Prostate gland (tissue), 2 donors: Measurements from ENCODE around the gene FKBP15. TPM values are rescaled to one million over a fixed set of nuclear protein-coding genes. Genes with fewer than 3 reads are reported as not detected.

Source experiments
- DNase-seq: peaks from one replicate; pipeline ENCODE4 v3.0.0-alpha.2; 2019; ENCODE audit warnings: low spot score
- H3K27ac ChIP-seq, 2 donors: fragments of 200-600 bp; sonication (generic); 2 replicates each; pipeline ENCODE4 v1.5.1; 2017 to 2019
- H3K27me3 ChIP-seq: fragments of 200-600 bp; sonication (generic); replicated peaks from 2 replicates; pipeline ENCODE4 v1.5.1; 2019; ENCODE audit not compliant: insufficient read depth
- H3K36me3 ChIP-seq, 2 donors: fragments of 200-600 bp; sonication (generic); 1 replicate in 1 of 2; 2 replicates in 1 of 2; pipeline versions ENCODE4 v1.5.1 to v1.8.1; 2017 to 2019
- H3K4me1 ChIP-seq: fragments of 200-600 bp; sonication (generic); replicated peaks from 2 replicates; pipeline ENCODE4 v1.5.1; 2019
- H3K4me3 ChIP-seq, 2 donors: fragments of 200-600 bp; sonication (generic); 2 replicates each; pipeline ENCODE4 v1.5.1; 2017 to 2019
- H3K9me3 ChIP-seq: fragments of 200-600 bp; sonication (generic); 2 replicates; pipeline ENCODE4 v1.5.1; 2017
- CTCF ChIP-seq, 4 experiments: fragments of 200-600 bp in 2 of 4; fragments of 450-650 bp in 2 of 4; sonication (generic) in 2 of 4; IDR thresholded peaks; 1 replicate in 3 of 4; 2 replicates in 1 of 4; pipeline ENCODE4 v1.5.1; 2016 to 2019; ENCODE audit warnings: antibody characterized with exemption in 4 of 4, mild to moderate bottlenecking in 2 of 4, moderate library complexity in 2 of 4
- POLR2A ChIP-seq: fragments of 450-650 bp; IDR thresholded peaks from one replicate; pipeline ENCODE4 v1.6.1; 2016; ENCODE audit warnings: antibody characterized with exemption, mild to moderate bottlenecking
- POLR2AphosphoS5 ChIP-seq: sonication (generic); formaldehyde crosslinking; IDR thresholded peaks from one replicate; pipeline ENCODE4 v1.6.1; 2017; ENCODE audit warnings: antibody characterized with exemption
- WGBS: methylation state at CpG from one replicate; pipeline ENCODE4 v1.1.5; 2018; 5-methylcytosine and 5-hydroxymethylcytosine counted together
- intact Hi-C: fragments of 100-400 bp; cut with DNase I; formaldehyde crosslinking; loops from one replicate; pipeline ENCODE4 v1.14.2; 2022
- total RNA-seq, 2 donors: library from RNA; depleted of rRNA; stranded (reverse); fragments of >200 nt; gene quantifications; one replicate each; pipeline ENCODE4 v1.1.0, GENCODE V29; 2016

FKBP15 gene
- total RNA-seq, 2 donors from 2014 or later = 22.5 to 25.7 TPM

- Histone ChIP-seq H3K36me3 (no peaks in the 10 kb centered on the region), H3K27ac (no peak overlapping the region), H3K27me3 (no peaks in the 10 kb centered on the region), H3K4me3 (no peak overlapping the region), H3K9me3 (no peaks in the 10 kb centered on the region), H3K4me1 (no peaks in the 10 kb centered on the region)
- DNase-seq = no peak
- TF ChIP-seq POLR2AphosphoS5 = no peak
- TF ChIP-seq POLR2A = no peak
- TF ChIP-seq CTCF (IDR thresholded peaks at IDR 0.05) = no peak
- 88% methylated on average over 3 of the region's 3 CpGs for WGBS
- intact Hi-C loops = no loop called here
Measured at GRCh38 chr9:113266174-113266573, 45.1 kb upstream of the FKBP15 start.

- Histone ChIP-seq H3K9me3 (no peaks in the 10 kb centered on the region), H3K36me3 (peaks cover 0 to 6% of the 10 kb centered on the region in 2 donors), H3K4me3 (no peak overlapping the region), H3K27me3 (no peaks in the 10 kb centered on the region), H3K4me1 (no peaks in the 10 kb centered on the region), H3K27ac (peak overlapping the region in 1 of 2 donors; percentile 30)
- TF ChIP-seq POLR2A (no peak), POLR2AphosphoS5 (no peak), CTCF (IDR thresholded peaks at IDR 0.05) (no peak)
- intact Hi-C loops = no loop called here
- WGBS = 91% methylated on average over 1 of the region's 1 CpG
- DNase-seq = peak; percentile 13
Measured at GRCh38 chr9:113261917-113262671, 41.0 kb upstream of the FKBP15 start.

GRCh38 chr9:113258282-113258681 is 37.2 kb upstream of the FKBP15 start:
- 33% methylated on average over 1 of the region's 1 CpG for WGBS
- H3K36me3 ChIP-seq = peaks cover 0 to 6% of the 10 kb centered on the region in 2 donors

GRCh38 chr9:113257863-113258262 is 36.8 kb upstream of the FKBP15 start:
- peaks cover 0 to 6% of the 10 kb centered on the region in 2 donors for H3K36me3 ChIP-seq
- intact Hi-C loops = no loop called here
- 86% methylated on average over 3 of the region's 3 CpGs for WGBS

More at GRCh38 chr9:113258282-113258681, 37.2 kb upstream of the FKBP15 start:
- Histone ChIP-seq H3K9me3 (no peaks in the 10 kb centered on the region), H3K4me1 (no peaks in the 10 kb centered on the region), H3K27ac (peak overlapping the region in 1 of 2 donors; percentile 41), H3K4me3 (no peak overlapping the region), H3K27me3 (no peaks in the 10 kb centered on the region)
- TF ChIP-seq CTCF (IDR thresholded peaks at IDR 0.05) (no peak), POLR2A (no peak), POLR2AphosphoS5 (no peak)
- intact Hi-C loops = no loop called here
- DNase-seq = no peak

More at GRCh38 chr9:113257863-113258262, 36.8 kb upstream of the FKBP15 start:
- Histone ChIP-seq H3K4me3 (no peak overlapping the region), H3K9me3 (no peaks in the 10 kb centered on the region), H3K27ac (peak overlapping the region; percentile 8 to 41), H3K27me3 (no peaks in the 10 kb centered on the region), H3K4me1 (no peaks in the 10 kb centered on the region)
- TF ChIP-seq POLR2AphosphoS5 = no peak
- TF ChIP-seq CTCF (IDR thresholded peaks at IDR 0.05) = no peak
- TF ChIP-seq POLR2A = no peak
- DNase-seq = no peak
